Body of pancreas (tissue), 4 donors: ENCODE data around the gene IFI44. TPM values are rescaled to one million over a fixed set of nuclear protein-coding genes. Genes with fewer than 3 reads are reported as not detected.

Experiments used
- ATAC-seq: fragments of 150-250 bp; one replicate; pipeline ENCODE4 v1.9.1; 2016
- DNase-seq, 4 donors: peaks; one replicate each; pipeline ENCODE4 v3.0.0-alpha.2; 2019
- H3K27ac ChIP-seq, 4 donors: fragments of 200-600 bp; sonication (generic); 1 replicate in 3 of 4; 2 replicates in 1 of 4; pipeline versions ENCODE4 v1.5.1 to v1.6.1; 2016 to 2019; ENCODE audit warnings: mild to moderate bottlenecking in 1 of 4, mixed read lengths in 1 of 4, moderate library complexity in 1 of 4
- H3K27me3 ChIP-seq, 2 donors: fragments of 200-600 bp; sonication (generic); one replicate each; pipeline ENCODE4 v1.6.0; 2016; ENCODE audit warnings: mild to moderate bottlenecking in 1 of 2
- H3K36me3 ChIP-seq, 2 donors: fragments of 200-600 bp; sonication (generic); replicated peaks in 1 of 2; 2 replicates each; pipeline ENCODE4 v1.5.1; 2016; ENCODE audit warnings: low read depth in 2 of 2; ENCODE audit not compliant: insufficient read depth in 1 of 2
- H3K4me1 ChIP-seq: fragments of 200-600 bp; sonication (generic); one replicate; pipeline ENCODE4 v1.6.0; 2016
- H3K4me3 ChIP-seq, 2 donors: fragments of 200-600 bp; sonication (generic); 1 replicate in 1 of 2; 2 replicates in 1 of 2; pipeline ENCODE4 v1.5.1; 2016 to 2019
- H3K9me3 ChIP-seq, 3 donors: fragments of 200-600 bp; sonication (generic); 1 replicate in 2 of 3; 2 replicates in 1 of 3; pipeline ENCODE4 v1.5.1; 2016
- CTCF ChIP-seq, 7 experiments: fragments of 450-650 bp in 4 of 7; fragments of 200-600 bp in 3 of 7; sonication (generic) in 3 of 7; IDR thresholded peaks; one replicate each; pipeline ENCODE4 v1.5.1; 2016 to 2019; ENCODE audit warnings: antibody characterized with exemption in 7 of 7
- POLR2A ChIP-seq, 3 donors: fragments of 450-650 bp; IDR thresholded peaks; one replicate each; pipeline ENCODE4 v1.6.1; 2016; ENCODE audit warnings: antibody characterized with exemption in 3 of 3, mild to moderate bottlenecking in 2 of 3
- WGBS, 2 donors: methylation state at CpG; one replicate each; pipeline ENCODE4 v1.1.5; 2017; 5-methylcytosine and 5-hydroxymethylcytosine counted together
- intact Hi-C: fragments of 100-400 bp; cut with DNase I; formaldehyde crosslinking; loops from one replicate; pipeline ENCODE4 v1.15.1; 2023
- total RNA-seq, 2 donors: library from RNA; depleted of rRNA; stranded (reverse); fragments of >200 nt; gene quantifications; one replicate each; pipeline ENCODE4 v1.1.0, GENCODE V29; 2016

The IFI44 gene
- total RNA-seq, 2 donors from 2014 or later: 14.5 to 17.6 TPM

- no peaks in the 10 kb centered on the region for H3K27me3 ChIP-seq
- ATAC-seq: no peak
- TF ChIP-seq POLR2A (IDR thresholded peaks at IDR 0.05) (no peak), CTCF (IDR thresholded peaks at IDR 0.05) (no peak)
These were observed 18.8 kb downstream of the IFI44 start for GRCh38 chr1:78668427-78668826.

GRCh38 chr1:78672428-78672827, 22.8 kb downstream of the IFI44 start:
- Histone ChIP-seq H3K36me3 (no peaks in the 10 kb centered on the region), H3K27ac (no peak overlapping the region), H3K4me3 (no peak overlapping the region), H3K9me3 (no peaks in the 10 kb centered on the region), H3K4me1 (no peaks in the 10 kb centered on the region), H3K27me3 (no peaks in the 10 kb centered on the region)
- no peak for ATAC-seq
- DNase-seq: no peak
- WGBS, 2 donors: 46 to 70% methylated on average over 1 of the region's 1 CpG
- intact Hi-C loops: loop anchor here (10.0 kb wide), 2 partner anchors 58 to 528 kb away; no protein-coding TSS in a partner anchor
- TF ChIP-seq CTCF (IDR thresholded peaks at IDR 0.05) (no peak), POLR2A (IDR thresholded peaks at IDR 0.05) (no peak)

More at GRCh38 chr1:78668427-78668826, 18.8 kb downstream of the IFI44 start:
- intact Hi-C loops: no loop called here
- Histone ChIP-seq H3K27ac (no peak overlapping the region), H3K4me3 (no peak overlapping the region), H3K4me1 (no peaks in the 10 kb centered on the region), H3K9me3 (no peaks in the 10 kb centered on the region), H3K36me3 (no peaks in the 10 kb centered on the region)
- no peak for DNase-seq

- H3K27ac ChIP-seq: no peak overlapping the region
- ATAC-seq (no peak), DNase-seq (peak in 1 of 4 donors; percentile 17)
- H3K9me3 ChIP-seq: no peaks in the 10 kb centered on the region
- H3K36me3 ChIP-seq: no peaks in the 10 kb centered on the region
- TF ChIP-seq POLR2A (IDR thresholded peaks at IDR 0.05) (no peak), CTCF (IDR thresholded peaks at IDR 0.05) (no peak)
- WGBS, 2 donors: 78 to 84% methylated on average over 5 of the region's 5 CpGs
- H3K27me3 ChIP-seq: no peaks in the 10 kb centered on the region
- H3K4me1 ChIP-seq: no peaks in the 10 kb centered on the region
- no peak overlapping the region for H3K4me3 ChIP-seq
- intact Hi-C loops: loop anchor here (10.0 kb wide), 2 partner anchors 58 to 528 kb away; no protein-coding TSS in a partner anchor
These were observed 23.5 kb downstream of the IFI44 start for GRCh38 chr1:78673120-78673519.

GRCh38 chr1:78676347-78676982, 26.8 kb downstream of the IFI44 start:
- no peak overlapping the region for H3K4me3 ChIP-seq
- intact Hi-C loops: loop anchor here (10.0 kb wide), 2 partner anchors 62 to 532 kb away; no protein-coding TSS in a partner anchor
- H3K27ac ChIP-seq: no peak overlapping the region
- ATAC-seq (peak; percentile 60), DNase-seq (peak; percentile 57 to 78 (median 70))
- 17 to 18% methylated on average over 9 of the region's 9 CpGs for WGBS, 2 donors
- H3K27me3 ChIP-seq: no peaks in the 10 kb centered on the region
- TF ChIP-seq POLR2A (IDR thresholded peaks at IDR 0.05) (no peak), CTCF (IDR thresholded peaks at IDR 0.05) (peak; percentile 56 to 97 (median 82))
- H3K36me3 ChIP-seq: no peaks in the 10 kb centered on the region
- no peaks in the 10 kb centered on the region for H3K9me3 ChIP-seq
- H3K4me1 ChIP-seq: no peaks in the 10 kb centered on the region

- WGBS, 2 donors: 46 to 54% methylated on average over 3 of the region's 3 CpGs
- H3K4me1 ChIP-seq: no peaks in the 10 kb centered on the region
- H3K36me3 ChIP-seq: no peaks in the 10 kb centered on the region
- H3K27ac ChIP-seq: no peak overlapping the region
- H3K27me3 ChIP-seq: no peaks in the 10 kb centered on the region
- no peak overlapping the region for H3K4me3 ChIP-seq
- intact Hi-C loops: loop anchor here (10.0 kb wide), 2 partner anchors 62 to 532 kb away; no protein-coding TSS in a partner anchor
- DNase-seq: no peak
- TF ChIP-seq POLR2A (IDR thresholded peaks at IDR 0.05) (no peak), CTCF (IDR thresholded peaks at IDR 0.05) (no peak)
- H3K9me3 ChIP-seq: no peaks in the 10 kb centered on the region
- no peak for ATAC-seq
These were observed 27.4 kb downstream of the IFI44 start for GRCh38 chr1:78676993-78677392.
